CD4-positive, alpha-beta T cell (primary cell): Measurements from ENCODE around the gene ITPRIP. TPM values are rescaled to one million over a fixed set of nuclear protein-coding genes. Genes with fewer than 3 reads are reported as not detected.
A peak's percentile ranks its signal among the peaks of the same experiment; 100 is the strongest.

Source experiments
- ATAC-seq: fragments of 200-7000 bp; cut with Tn5 transposase; one replicate; pipeline ENCODE4 v1.10.0; 2022; ENCODE audit warnings: mild to moderate bottlenecking; ENCODE audit not compliant: poor library complexity
- CTCF ChIA-PET: fragments of 350-600 bp; sonication (Branson Sonifier 250); formaldehyde crosslinking; loops from one replicate; lab custom pipeline; 2021; ENCODE audit warnings: antibody characterized with exemption, inconsistent platforms; lab: Charles Lee
- POLR2A ChIA-PET: fragments of 350-600 bp; sonication (Branson Sonifier 250); formaldehyde crosslinking; loops from one replicate; lab custom pipeline; 2021; ENCODE audit warnings: antibody characterized with exemption, inconsistent platforms; lab: Charles Lee
- DNase-seq, 14 experiments: peaks; one replicate each; pipeline ENCODE4 v3.0.0-alpha.2; 2013 to 2020; ENCODE audit warnings: mixed read lengths in 2 of 14
- H3K27ac ChIP-seq, 2 donors: one replicate each; pipeline versions ENCODE4 v1.5.1 to v1.7.0; 2013; ENCODE audit warnings: low read length in 2 of 2, low read depth in 1 of 2, mild to moderate bottlenecking in 1 of 2
- H3K27me3 ChIP-seq, 2 experiments: 1 replicate in 1 of 2; 2 replicates in 1 of 2; pipeline versions ENCODE4 v1.6.1 to v1.7.0; 2013; ENCODE audit warnings: low read length in 2 of 2, control low read depth in 1 of 2, mild to moderate bottlenecking in 1 of 2, moderate library complexity in 1 of 2; ENCODE audit not compliant: insufficient read depth in 2 of 2, control insufficient read depth in 1 of 2
- H3K36me3 ChIP-seq: one replicate; pipeline ENCODE4 v1.6.1; 2013; ENCODE audit warnings: low read length, control low read depth; ENCODE audit not compliant: insufficient read depth
- H3K4me1 ChIP-seq: one replicate; pipeline ENCODE4 v1.6.1; 2013; ENCODE audit warnings: low read length, control low read depth; ENCODE audit not compliant: insufficient read depth
- H3K4me3 ChIP-seq: one replicate; pipeline ENCODE4 v1.5.1; 2013; ENCODE audit warnings: mild to moderate bottlenecking, low read length, moderate library complexity
- H3K9me3 ChIP-seq, 2 experiments: 1 replicate in 1 of 2; 2 replicates in 1 of 2; pipeline versions ENCODE4 v1.6.1 to v1.7.0; 2013; ENCODE audit warnings: low read length in 2 of 2, mild to moderate bottlenecking in 2 of 2, control low read depth in 1 of 2, moderate library complexity in 1 of 2; ENCODE audit not compliant: control insufficient read depth in 1 of 2, insufficient read depth in 1 of 2
- H3K27ac Mint-ChIP-seq: one replicate; pipeline ENCODE4 v1.8.0; 2020; ENCODE audit warnings: mixed read lengths
- H3K27me3 Mint-ChIP-seq: one replicate; pipeline ENCODE4 v1.8.0; 2021; ENCODE audit warnings: mixed read lengths
- H3K36me3 Mint-ChIP-seq: one replicate; pipeline ENCODE4 v1.8.0; 2021; ENCODE audit warnings: low read depth, mixed read lengths
- H3K4me1 Mint-ChIP-seq: one replicate; pipeline ENCODE4 v1.8.0; 2021; ENCODE audit warnings: low read depth, mixed read lengths
- H3K4me3 Mint-ChIP-seq: one replicate; pipeline ENCODE4 v1.8.0; 2020; ENCODE audit warnings: mild to moderate bottlenecking, mixed read lengths
- H3K9me3 Mint-ChIP-seq: one replicate; pipeline ENCODE4 v1.8.0; 2020; ENCODE audit warnings: mixed read lengths
- intact Hi-C, 2 experiments: fragments of 100-400 bp; cut with DNase I in 1 of 2; cut with micrococcal nuclease in 1 of 2; formaldehyde crosslinking; loops; one replicate each; pipeline versions ENCODE4 v1.15.1 to v1.9.0; 2023 to 2025; cut with DNase I, micrococcal nuclease
- total RNA-seq, 174 experiments: library from RNA in 2 of 174; stranded (reverse) in 2 of 174; gene quantifications; one replicate each; pipeline ENCODE4 v1.2.3 and lab custom pipeline; 2021 to 2026
- TF ChIP-seq, protein P1 (sequence below): fragments of 200-600 bp; IDR thresholded peaks from one replicate; pipeline ENCODE4 v1.8.0; 2022; ENCODE audit warnings: antibody characterized with exemption, mild to moderate bottlenecking

ITPRIP gene
- total RNA-seq, 2 experiments from 2014 or later = 127 to 133 TPM

DNA sequence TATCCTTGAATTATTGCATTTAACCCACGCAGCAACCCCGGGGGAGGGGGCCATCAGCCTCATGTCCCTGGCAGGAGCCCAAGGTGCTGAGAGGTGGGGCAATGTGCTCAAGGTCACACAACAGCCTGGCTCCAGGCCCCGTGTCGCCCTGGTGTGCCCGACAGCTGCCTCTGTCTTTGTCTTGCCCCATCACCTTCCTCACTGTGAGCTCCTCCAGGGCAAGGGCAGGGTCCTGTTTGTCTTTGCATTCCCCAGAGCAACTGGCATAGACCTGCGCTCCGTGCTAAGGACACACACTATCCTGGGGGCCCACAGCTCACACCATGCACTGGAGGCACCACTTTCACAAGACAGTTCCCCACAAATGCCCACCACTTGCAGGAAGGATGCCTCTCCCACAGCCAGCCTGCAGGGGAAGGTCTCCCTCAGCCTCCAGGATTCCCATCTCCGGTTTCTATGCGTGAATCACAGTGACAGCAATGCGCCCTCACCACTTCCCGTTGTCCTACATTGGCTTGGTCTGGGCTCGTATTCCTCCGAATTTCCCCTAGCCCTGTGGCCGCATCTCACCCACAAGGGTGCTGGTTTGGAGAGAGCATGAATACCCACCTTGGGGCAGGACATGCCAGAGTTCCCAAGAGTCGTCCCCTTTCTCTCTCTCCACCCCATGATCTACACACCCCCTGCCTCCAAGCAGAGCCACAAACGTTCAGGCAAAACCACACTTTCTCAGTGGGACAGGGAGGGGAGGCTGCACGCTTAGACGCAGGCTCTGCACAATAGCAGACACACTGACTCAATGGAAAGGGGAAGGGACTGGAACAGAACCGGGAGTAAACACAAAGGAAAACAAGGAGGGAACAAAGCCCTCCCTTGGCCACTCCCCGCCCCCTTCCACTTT is 10.3 kb downstream of the ITPRIP start:
- Mint-ChIP-seq H3K9me3 (no peaks in the 10 kb centered on the region), H3K36me3 (peaks cover 38% of the 10 kb centered on the region), H3K4me1 (peaks cover 100% of the 10 kb centered on the region), H3K4me3 (peak overlapping the region; percentile 84), H3K27me3 (no peaks in the 10 kb centered on the region), H3K27ac (peak overlapping the region; percentile 88)
- H3K9me3 ChIP-seq = no peaks in the 10 kb centered on the region
- H3K36me3 ChIP-seq = peaks cover 5% of the 10 kb centered on the region
- H3K4me3 ChIP-seq = peak overlapping the region; percentile 41
- DNase-seq (peak in 4 of 14 experiments; percentile 27 to 67 (median 50)), ATAC-seq (no peak)
- POLR2A ChIA-PET = interaction anchor here (1.0 to 4.1 kb wide), 6 partner anchors 8 to 25 kb away, joined by 3 to 64 read pairs (median 8); partner anchors contain the start of genes CFAP58 and ITPRIP
- no peaks in the 10 kb centered on the region for H3K27me3 ChIP-seq
- H3K27ac ChIP-seq = peak overlapping the region; percentile 75 to 81
- CTCF ChIA-PET = interaction anchor here (1.9 kb wide), 1 partner anchor 25 kb away, joined by 10 read pairs; the partner anchor contains the start of gene CFAP58
- TF ChIP-seq, protein P1, sequence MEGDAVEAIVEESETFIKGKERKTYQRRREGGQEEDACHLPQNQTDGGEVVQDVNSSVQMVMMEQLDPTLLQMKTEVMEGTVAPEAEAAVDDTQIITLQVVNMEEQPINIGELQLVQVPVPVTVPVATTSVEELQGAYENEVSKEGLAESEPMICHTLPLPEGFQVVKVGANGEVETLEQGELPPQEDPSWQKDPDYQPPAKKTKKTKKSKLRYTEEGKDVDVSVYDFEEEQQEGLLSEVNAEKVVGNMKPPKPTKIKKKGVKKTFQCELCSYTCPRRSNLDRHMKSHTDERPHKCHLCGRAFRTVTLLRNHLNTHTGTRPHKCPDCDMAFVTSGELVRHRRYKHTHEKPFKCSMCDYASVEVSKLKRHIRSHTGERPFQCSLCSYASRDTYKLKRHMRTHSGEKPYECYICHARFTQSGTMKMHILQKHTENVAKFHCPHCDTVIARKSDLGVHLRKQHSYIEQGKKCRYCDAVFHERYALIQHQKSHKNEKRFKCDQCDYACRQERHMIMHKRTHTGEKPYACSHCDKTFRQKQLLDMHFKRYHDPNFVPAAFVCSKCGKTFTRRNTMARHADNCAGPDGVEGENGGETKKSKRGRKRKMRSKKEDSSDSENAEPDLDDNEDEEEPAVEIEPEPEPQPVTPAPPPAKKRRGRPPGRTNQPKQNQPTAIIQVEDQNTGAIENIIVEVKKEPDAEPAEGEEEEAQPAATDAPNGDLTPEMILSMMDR = no peak
- intact Hi-C loops = loop anchor here in 1 of 2 experiments (2.0 kb wide), 1 partner anchor 19 kb away; no protein-coding TSS in a partner anchor
- H3K4me1 ChIP-seq = peaks cover 97% of the 10 kb centered on the region

DNA sequence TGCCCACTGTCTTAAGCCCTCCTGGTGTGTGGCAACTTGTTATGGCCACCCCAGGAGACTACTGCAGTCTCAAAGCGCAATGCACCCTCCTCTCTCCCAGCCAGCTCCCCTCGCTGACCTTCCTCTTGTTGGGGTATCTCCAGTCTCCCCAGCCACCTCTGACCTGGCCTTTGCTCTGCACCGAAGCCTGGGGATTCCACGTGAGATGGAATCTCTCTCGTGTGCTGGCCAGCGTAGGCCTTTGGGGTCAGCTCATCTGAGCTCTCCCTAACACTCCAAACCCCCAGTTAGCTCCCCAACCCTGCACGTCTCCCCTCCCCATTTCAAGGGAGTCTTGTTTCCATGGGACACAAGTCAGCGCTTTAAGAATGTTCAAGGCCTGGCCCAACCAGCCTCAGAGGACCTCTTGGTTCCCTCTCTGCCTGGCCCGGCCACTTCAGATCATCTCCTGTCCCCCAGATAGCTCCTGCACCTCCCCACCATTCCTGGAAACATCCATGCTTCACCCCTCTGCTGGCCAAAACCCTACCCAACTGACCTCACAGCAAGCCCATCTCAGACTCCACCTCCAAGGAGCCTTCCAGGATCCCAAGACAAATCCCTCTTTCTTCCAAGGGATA is 11.2 kb downstream of the ITPRIP start:
- CTCF ChIA-PET = no interaction called here
- H3K27ac ChIP-seq = peak overlapping the region in 1 of 2 donors; percentile 5
- H3K9me3 ChIP-seq = no peaks in the 10 kb centered on the region
- peaks cover 100% of the 10 kb centered on the region for H3K4me1 Mint-ChIP-seq
- POLR2A ChIA-PET = interaction anchor here (0.8 to 4.1 kb wide), 3 partner anchors 11 to 26 kb away, joined by 3 to 64 read pairs (median 8); partner anchors contain the start of genes CFAP58 and ITPRIP
- peaks cover 99% of the 10 kb centered on the region for H3K4me1 ChIP-seq
- intact Hi-C loops = no loop called here
- no peaks in the 10 kb centered on the region for H3K27me3 Mint-ChIP-seq
- H3K36me3 Mint-ChIP-seq = peaks cover 35% of the 10 kb centered on the region
- H3K27ac Mint-ChIP-seq = peak overlapping the region; percentile 88
- ATAC-seq (no peak), DNase-seq (peak in 1 of 14 experiments; percentile 11)
- peaks cover 4% of the 10 kb centered on the region for H3K36me3 ChIP-seq
- H3K27me3 ChIP-seq = no peaks in the 10 kb centered on the region
- no peaks in the 10 kb centered on the region for H3K9me3 Mint-ChIP-seq
- TF ChIP-seq, protein P1 = no peak
- H3K4me3 Mint-ChIP-seq = peak overlapping the region; percentile 84
- no peak overlapping the region for H3K4me3 ChIP-seq
